Stimulated activated CD4-positive, alpha-beta T cell treated with anti-CD3 and anti-CD28 coated beads, Interleukin-1b, Interleukin-23, amount 100 ng/mL, for 4 hours (primary cell): Measurements from ENCODE around the gene ENTPD8.

ENCODE experiments used
- DNase-seq, 2 donors: peaks; one replicate each; pipeline ENCODE4 v3.0.0-alpha.2; 2020; ENCODE audit warnings: low read depth in 2 of 2

ENTPD8 gene, protein sequence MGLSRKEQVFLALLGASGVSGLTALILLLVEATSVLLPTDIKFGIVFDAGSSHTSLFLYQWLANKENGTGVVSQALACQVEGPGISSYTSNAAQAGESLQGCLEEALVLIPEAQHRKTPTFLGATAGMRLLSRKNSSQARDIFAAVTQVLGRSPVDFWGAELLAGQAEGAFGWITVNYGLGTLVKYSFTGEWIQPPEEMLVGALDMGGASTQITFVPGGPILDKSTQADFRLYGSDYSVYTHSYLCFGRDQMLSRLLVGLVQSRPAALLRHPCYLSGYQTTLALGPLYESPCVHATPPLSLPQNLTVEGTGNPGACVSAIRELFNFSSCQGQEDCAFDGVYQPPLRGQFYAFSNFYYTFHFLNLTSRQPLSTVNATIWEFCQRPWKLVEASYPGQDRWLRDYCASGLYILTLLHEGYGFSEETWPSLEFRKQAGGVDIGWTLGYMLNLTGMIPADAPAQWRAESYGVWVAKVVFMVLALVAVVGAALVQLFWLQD

GRCh38 chr9:137441289-137441934 is at the start of gene ENTPD8:
TSS of gene ENTPD8 (minus strand) at chr9:137441357. CDS start at chr9:137438285, 3,072 bp downstream.
- DNase-seq: no peak

- no peak for DNase-seq
These were observed 49.5 kb upstream of the ENTPD8 start for GRCh38 chr9:137490532-137491186.

DNA sequence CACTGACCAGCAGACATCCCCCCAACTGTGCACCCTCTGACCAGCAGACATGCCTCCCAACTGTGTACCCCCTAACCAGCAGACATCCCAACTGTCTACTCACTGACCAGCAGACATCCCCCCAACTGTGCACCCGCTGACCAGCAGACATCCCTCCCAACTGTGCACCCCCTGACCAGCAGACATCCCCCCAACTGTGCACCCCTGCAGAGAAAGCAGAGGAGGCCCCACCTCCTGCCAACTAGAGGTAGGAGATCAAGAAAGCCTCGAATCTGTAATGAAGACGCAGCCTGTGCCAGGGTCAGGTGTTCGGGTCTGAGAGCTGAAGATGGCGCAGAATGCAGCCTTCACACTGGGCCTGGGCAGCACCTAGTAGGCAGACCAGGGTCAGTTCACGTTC is 47.7 kb upstream of the ENTPD8 start:
- DNase-seq: no peak

- no peak for DNase-seq
These were observed 47.1 kb upstream of the ENTPD8 start for GRCh38 chr9:137488327-137488653.

DNA sequence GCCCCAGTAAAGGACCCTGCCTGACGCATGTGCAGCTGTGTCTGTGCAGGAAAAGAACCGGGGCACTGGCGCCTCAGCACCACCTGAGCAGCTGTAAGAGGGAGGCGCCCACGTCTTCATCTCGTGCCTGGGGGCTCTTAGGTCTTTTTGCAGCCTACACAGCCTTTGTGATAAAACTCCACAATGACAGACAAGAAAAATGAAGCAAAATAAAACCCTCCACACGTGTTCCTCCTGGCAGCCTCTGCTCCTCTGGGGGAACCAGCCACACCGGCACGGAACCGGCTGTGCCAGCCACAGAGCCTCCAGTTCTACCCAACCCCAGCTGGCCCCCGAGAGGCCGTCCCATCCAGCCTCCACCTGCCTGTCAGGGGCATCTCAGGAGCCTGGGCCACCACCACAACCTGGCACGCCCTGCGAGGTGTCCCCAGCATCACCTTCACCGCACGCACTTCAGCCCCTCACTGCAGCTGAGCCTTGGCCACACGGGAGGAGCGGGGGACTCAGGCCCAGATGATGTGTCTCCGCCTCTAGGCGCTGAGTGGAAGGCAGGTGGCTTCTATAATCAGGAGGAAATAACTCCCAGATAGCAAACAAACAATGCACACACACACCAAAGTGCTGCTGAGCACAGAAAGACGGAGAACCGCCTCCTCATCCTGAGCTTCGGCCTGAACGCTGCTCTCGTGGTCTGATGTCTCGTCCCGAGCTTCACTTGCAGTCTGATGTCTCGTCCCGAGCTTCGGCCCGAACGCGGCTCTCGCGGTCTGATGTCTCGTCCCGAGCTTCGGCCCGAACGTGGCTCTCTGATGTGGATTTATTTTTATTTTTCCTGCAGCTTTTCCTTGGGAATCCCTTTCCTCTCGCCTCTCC is 46.5 kb upstream of the ENTPD8 start:
- DNase-seq: no peak

DNA sequence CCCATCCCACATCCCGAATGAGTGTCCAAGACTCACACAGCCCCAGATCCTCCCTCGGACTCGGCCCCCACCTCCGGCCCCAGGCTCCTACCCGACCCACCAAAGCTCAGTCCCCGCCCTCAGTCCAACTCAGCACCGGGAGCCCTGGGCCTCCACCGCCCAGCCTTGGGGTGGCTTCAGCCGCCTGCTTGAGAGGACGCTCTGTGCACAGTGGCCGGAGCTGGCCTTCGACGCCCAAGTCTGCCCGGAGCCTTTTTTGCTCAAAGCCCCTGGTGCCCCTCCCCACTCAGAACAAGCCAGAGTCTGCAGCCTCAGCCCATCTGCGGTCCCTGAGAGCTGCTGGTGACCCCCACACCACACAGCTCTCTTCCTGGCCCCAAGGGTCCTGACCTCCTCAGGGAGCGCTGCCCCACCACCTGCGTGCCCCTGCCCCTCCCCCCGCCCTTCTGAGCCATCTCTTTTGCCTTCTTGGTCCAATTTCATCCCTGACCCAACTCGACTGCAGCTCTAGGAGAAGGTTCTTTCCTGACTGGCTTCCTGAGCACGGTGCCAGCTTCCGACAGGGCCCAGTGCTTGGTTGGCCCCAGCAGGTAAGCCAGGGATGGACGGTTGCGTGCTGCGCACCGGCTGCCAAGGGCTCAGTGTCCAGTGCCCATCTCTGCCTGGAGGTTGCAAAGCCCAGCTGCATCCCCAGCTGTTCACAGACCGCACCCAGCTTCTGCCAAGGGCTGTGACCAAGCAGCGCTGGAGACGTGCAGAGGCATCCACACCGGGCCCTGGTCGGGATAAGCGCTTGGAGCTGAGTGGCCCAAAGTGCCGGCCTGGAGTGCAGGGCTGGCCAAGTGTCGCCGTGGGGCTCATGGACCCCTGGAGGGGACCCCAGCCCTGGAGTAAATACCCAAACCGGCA is 45.6 kb upstream of the ENTPD8 start:
- no peak for DNase-seq

- DNase-seq: no peak
These were observed 45.0 kb upstream of the ENTPD8 start for GRCh38 chr9:137486141-137486490.

DNA sequence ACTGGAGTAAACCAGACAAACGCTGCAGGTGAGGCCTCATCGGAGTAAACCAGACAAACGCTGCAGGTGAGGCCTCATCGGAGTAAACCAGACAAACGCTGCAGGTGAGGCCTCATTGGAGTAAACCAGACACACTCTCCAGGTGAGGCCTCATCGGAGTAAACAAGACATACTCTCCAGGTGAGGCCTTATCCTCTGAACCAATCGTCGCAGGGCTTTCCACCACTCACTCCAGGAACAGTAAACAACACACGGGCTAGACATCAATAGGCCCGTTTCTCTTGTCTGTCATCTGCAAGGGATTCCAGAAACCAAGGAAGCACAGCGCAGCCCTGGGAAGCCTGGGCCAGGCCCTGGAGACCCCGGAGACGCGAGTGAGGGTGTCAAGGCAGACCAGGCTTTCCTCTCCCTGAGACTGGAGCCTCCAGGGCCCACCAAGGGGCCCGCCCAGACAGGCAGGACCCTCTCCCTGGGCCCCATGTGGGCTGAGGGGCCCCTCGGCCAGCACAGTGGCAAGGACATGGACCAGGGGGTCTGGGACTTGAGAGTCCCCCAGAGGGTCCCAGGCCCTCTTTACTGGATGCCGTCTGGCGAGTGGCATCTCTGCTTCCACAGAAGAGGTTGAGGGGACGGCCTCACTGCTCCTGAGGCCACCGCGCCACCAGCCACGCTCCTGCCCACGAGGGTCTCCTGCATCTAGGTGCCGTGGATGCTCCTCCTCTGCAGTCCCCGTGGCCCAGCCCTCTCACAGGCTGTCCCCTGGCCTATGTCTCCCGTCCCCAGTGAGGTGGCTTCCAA is 44.4 kb upstream of the ENTPD8 start:
- no peak for DNase-seq

DNA sequence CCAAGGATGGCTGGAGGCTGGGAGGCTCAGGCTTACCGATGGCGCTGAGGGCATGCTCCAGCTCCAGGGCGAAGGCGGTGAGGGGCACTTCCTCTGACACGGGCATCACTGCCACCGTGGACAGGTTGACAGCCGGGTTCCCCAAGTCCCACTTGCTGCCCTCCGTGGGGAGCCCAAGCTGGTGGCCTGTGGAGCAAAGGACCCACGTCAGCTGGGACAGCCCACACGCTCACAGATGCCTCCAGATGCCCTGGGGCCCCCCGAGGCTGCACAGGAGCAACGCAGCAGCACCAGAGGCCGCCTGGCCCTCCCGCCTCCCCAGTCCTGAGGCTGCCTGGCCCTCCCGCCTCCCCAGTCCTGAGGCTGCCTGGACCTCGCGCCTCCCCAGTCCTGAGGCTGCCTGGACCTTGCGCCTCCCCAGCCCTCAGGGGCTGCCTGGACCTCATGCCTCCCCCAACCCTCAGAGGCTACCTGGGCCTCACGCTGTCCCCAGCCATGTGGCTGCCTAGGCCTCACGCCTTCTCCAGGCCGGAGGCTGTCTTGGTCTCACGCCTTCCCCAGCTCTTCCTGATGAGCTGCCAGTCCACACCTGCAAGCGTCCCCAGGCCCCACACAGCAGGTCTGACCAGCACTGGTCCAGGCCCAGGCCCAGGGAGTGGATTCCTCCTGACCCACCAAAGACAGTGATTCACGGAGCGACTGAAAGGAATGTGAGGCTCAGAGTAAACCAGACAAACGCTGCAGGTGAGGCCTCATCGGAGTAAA is 43.6 kb upstream of the ENTPD8 start:
- no peak for DNase-seq

- DNase-seq: no peak
These were observed 41.1 kb upstream of the ENTPD8 start for GRCh38 chr9:137482094-137482781.

GRCh38 chr9:137480686-137481683 is 39.8 kb upstream of the ENTPD8 start:
- DNase-seq: no peak

DNA sequence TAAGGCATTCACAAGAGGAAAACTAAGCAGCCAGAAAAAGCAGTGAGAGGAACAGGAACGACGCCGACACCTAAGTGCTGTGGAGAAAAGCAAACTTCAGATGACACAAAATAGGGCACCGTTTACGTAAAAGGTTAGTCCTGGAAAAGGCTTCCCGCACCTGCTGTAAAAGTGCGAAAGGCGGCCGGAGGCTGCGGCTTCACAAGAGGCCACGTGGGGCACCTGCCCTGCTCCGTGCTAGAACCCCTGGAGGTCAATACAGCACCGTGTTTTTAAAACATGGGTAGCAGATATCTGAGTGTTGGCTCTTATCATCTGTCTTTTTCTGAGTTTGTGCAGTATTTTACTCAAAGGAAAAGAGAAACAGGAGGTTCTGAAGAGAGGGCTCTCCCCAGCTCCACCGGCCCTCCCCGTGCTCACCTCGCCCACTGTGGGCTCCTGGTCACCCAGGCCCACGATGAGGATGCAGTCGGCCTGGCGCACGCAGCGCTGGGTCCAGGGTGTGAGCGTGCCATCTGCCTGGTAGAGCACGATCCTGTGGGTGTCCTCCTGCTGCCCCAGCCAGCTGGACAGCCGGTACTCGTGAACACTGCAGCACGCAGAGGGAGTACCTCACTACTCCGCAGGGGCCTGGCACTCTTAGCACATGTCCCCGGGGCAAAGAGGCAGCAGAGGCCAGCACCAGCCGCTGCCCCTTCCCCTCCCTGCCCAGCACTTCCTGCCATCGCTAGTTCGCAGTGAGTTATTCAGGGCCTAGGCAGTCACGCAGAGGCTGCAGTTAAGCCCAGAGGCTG is 38.9 kb upstream of the ENTPD8 start:
- no peak for DNase-seq

- no peak for DNase-seq
These were observed 38.1 kb upstream of the ENTPD8 start for GRCh38 chr9:137478962-137479861.

DNA sequence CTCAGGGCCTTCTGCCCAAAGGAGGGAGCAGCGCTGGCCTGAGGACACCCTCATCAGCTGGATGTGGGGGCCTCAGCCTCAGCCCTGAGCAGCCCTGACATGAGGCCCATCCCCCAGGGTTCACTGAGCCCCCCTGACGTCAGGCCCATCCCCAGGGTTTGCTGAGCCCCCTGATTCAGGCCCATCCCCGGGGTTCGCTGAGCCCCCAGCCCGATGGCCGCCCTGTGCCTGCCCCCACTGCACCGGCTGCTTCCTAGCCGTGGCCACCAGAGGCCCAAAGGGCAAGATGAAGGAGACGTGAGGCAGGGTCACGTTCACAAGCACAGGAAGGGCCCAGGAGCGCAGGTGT is 37.4 kb upstream of the ENTPD8 start:
- DNase-seq: no peak

GRCh38 chr9:137477778-137478612 is 36.8 kb upstream of the ENTPD8 start:
- no peak for DNase-seq
